SK-N-MC (cell line): ENCODE results near the gene SCAF1.
A peak's percentile ranks its signal among the peaks of the same experiment; 100 is the strongest.

Source experiments
- DNase-seq: peaks from one replicate; pipeline ENCODE4 v3.0.0-alpha.2; 2011; ENCODE audit warnings: low read depth, low spot score
- H3K27ac ChIP-seq: fragments of 200-600 bp; sonication (generic); 2 replicates; pipeline ENCODE4 v1.5.1; 2016; ENCODE audit warnings: mixed run types
- H3K36me3 ChIP-seq: fragments of 200-600 bp; sonication (generic); 2 replicates; pipeline ENCODE4 v1.6.1; 2017; ENCODE audit warnings: antibody characterized with exemption, low read length, mixed read lengths; ENCODE audit not compliant: insufficient read depth
- H3K4me3 ChIP-seq: fragments of 200-600 bp; sonication (generic); 2 replicates; pipeline ENCODE4 v1.5.1; 2016
- H3K9ac ChIP-seq: fragments of 200-600 bp; sonication (generic); 2 replicates; pipeline ENCODE4 v1.8.0; 2017; ENCODE audit warnings: mixed run types, mixed read lengths; ENCODE audit not compliant: insufficient read length
- H3K9me3 ChIP-seq: fragments of 200-600 bp; sonication (generic); 2 replicates; pipeline ENCODE4 v1.6.1; 2017; ENCODE audit warnings: low read depth, mild to moderate bottlenecking, antibody characterized with exemption, low read length, moderate library complexity, mixed read lengths
- EZH2 ChIP-seq: fragments of 200-600 bp; sonication (generic); IDR thresholded peaks from one replicate; pipeline ENCODE4 v1.6.1; 2017; ENCODE audit warnings: antibody characterized with exemption
- FOXP2 ChIP-seq: optimal IDR thresholded peaks from 2 replicates; pipeline ENCODE3; 2011; ENCODE audit warnings: mild to moderate bottlenecking, moderate library complexity; ENCODE audit not compliant: insufficient read depth; ENCODE audit errors: extremely low read length, control extremely low read depth
- POLR2AphosphoS5 ChIP-seq: IDR thresholded peaks from 2 replicates; pipeline ENCODE4 v1.6.1; 2012; ENCODE audit warnings: mild to moderate bottlenecking, low read depth, low read length, borderline replicate concordance

Gene SCAF1

GRCh38 chr19:49641688-49642491 lies at the start of gene SCAF1:
Gene SCAF1 (plus strand): TSS chr19:49642209. CDS start chr19:49645027, 2,818 bp downstream.
- Histone ChIP-seq H3K4me3 (peak within 1 kb of the TSS; percentile 88), H3K9ac (peak within 1 kb of the TSS; percentile 97), H3K36me3 (peaks cover 10% of the 10 kb centered on the region; the same call in 1 of the 2 replicates), H3K27ac (peak within 1 kb of the TSS; percentile 99), H3K9me3 (no peaks in the 10 kb centered on the region)
- TF ChIP-seq EZH2 (no peak), FOXP2 (peak; percentile 70), POLR2AphosphoS5 (0 out of 2 replicates have a peak, but pooled peaks have one; percentile 37)
- peak; percentile 95 for DNase-seq

GRCh38 chr19:49592486-49593232 lies 49.4 kb upstream of the SCAF1 start:
- Histone ChIP-seq H3K4me3 (peak overlapping the region; percentile 100), H3K9me3 (no peaks in the 10 kb centered on the region), H3K9ac (peak overlapping the region; percentile 78), H3K36me3 (peaks cover 36% of the 10 kb centered on the region), H3K27ac (peak overlapping the region; percentile 81; the same call in 1 of the 2 replicates)
- no peak for DNase-seq
- peak; percentile 2 for TF ChIP-seq FOXP2
- TF ChIP-seq EZH2 = no peak
- TF ChIP-seq POLR2AphosphoS5 = no peak

GRCh38 chr19:49593233-49594113 lies 48.5 kb upstream of the SCAF1 start:
- TF ChIP-seq POLR2AphosphoS5 (peak; percentile 49; the same call in 1 of the 2 replicates), FOXP2 (no peak), EZH2 (no peak)
- H3K9ac ChIP-seq = peak overlapping the region; percentile 78
- peak; percentile 81 for DNase-seq

GRCh38 chr19:49594157-49594992 lies 47.6 kb upstream of the SCAF1 start:
- no peak overlapping the region for H3K4me3 ChIP-seq
- H3K9me3 ChIP-seq = no peaks in the 10 kb centered on the region
- no peak overlapping the region for H3K9ac ChIP-seq
- DNase-seq = no peak
- peak overlapping the region; percentile 27; the same call in 1 of the 2 replicates for H3K27ac ChIP-seq
- TF ChIP-seq POLR2AphosphoS5 = no peak
- H3K36me3 ChIP-seq = peaks cover 51% of the 10 kb centered on the region

More at GRCh38 chr19:49593233-49594113, 48.5 kb upstream of the SCAF1 start:
- H3K9me3 ChIP-seq = no peaks in the 10 kb centered on the region
- H3K4me3 ChIP-seq = peak overlapping the region; percentile 100
- peaks cover 42% of the 10 kb centered on the region for H3K36me3 ChIP-seq
- H3K27ac ChIP-seq = peak overlapping the region; percentile 81; the same call in 1 of the 2 replicates

- no peak overlapping the region for H3K9ac ChIP-seq
- H3K9me3 ChIP-seq = no peaks in the 10 kb centered on the region
- TF ChIP-seq EZH2 (no peak), POLR2AphosphoS5 (no peak), FOXP2 (no peak)
- DNase-seq = no peak
- H3K27ac ChIP-seq = no peak overlapping the region
- no peak overlapping the region for H3K4me3 ChIP-seq
- peaks cover 60% of the 10 kb centered on the region for H3K36me3 ChIP-seq
Measured at GRCh38 chr19:49594993-49595818, 46.8 kb upstream of the SCAF1 start.

GRCh38 chr19:49595819-49596404 lies 46.1 kb upstream of the SCAF1 start:
- Histone ChIP-seq H3K27ac (no peak overlapping the region), H3K9ac (no peak overlapping the region), H3K4me3 (no peak overlapping the region), H3K36me3 (peaks cover 65% of the 10 kb centered on the region), H3K9me3 (no peaks in the 10 kb centered on the region)
- TF ChIP-seq FOXP2 (no peak), EZH2 (no peak), POLR2AphosphoS5 (no peak)
- no peak for DNase-seq

GRCh38 chr19:49596407-49596806 lies 45.6 kb upstream of the SCAF1 start:
- DNase-seq = no peak
- Histone ChIP-seq H3K4me3 (no peak overlapping the region), H3K27ac (no peak overlapping the region), H3K9ac (no peak overlapping the region), H3K9me3 (no peaks in the 10 kb centered on the region), H3K36me3 (peaks cover 70% of the 10 kb centered on the region)
- TF ChIP-seq FOXP2 = no peak
- no peak for TF ChIP-seq EZH2
- TF ChIP-seq POLR2AphosphoS5 = no peak
